Measurements from ENCODE around the gene STBD1. TPM values are rescaled to one million over a fixed set of nuclear protein-coding genes. Genes with fewer than 3 reads are reported as not detected.

STBD1 gene
- total and polyA plus RNA-seq, 2 of the 4 experiments (the other 2 are of a cell fraction): 1.7 to 3.0 TPM

- ChIA-PET CTCF (no interaction called here), POLR2A (ENCODE audit: unreplicated experiment) (no interaction called here)
- Histone ChIP-seq H3K4me1 (ENCODE audit: control insufficient read depth, insufficient read depth, low read length) (no peaks in the 10 kb centered on the region), H2BK15ac (ENCODE audit: low read depth, low read length) (no peak overlapping the region), H2BK5ac (ENCODE audit: low read depth, low read length, poor library complexity, severe bottlenecking) (no peak overlapping the region), H3K9me1 (ENCODE audit: insufficient read depth, low read length) (no peaks in the 10 kb centered on the region; the same call in 1 of the 2 replicates), H4K5ac (ENCODE audit: low read depth, low read length) (no peak overlapping the region), H3K27ac (ENCODE audit: insufficient read depth, low read length) (no peak overlapping the region), H3K79me1 (ENCODE audit: low read depth in 1 of 2, low read length in 2 of 2) (no peaks in the 10 kb centered on the region), H3K4me2 (ENCODE audit: low read depth, low read length) (no peak overlapping the region), H2AK9ac (replicated peaks; ENCODE audit: low read depth, low read length, poor library complexity) (no peak overlapping the region), H3K18ac (ENCODE audit: low read depth, low read length) (no peak overlapping the region), H4K8ac (ENCODE audit: low read depth in 2 of 2, low read length in 2 of 2) (no peak overlapping the region), H3K9ac (ENCODE audit: low read depth, low read length) (no peak overlapping the region), H3K36me3 (ENCODE audit: control insufficient read depth, insufficient read depth, low read length) (no peaks in the 10 kb centered on the region), H3K14ac (replicated peaks; ENCODE audit: low read depth, low read length) (no peak overlapping the region), H3K4me3 (ENCODE audit: insufficient read depth, low read depth, low read length) (no peak overlapping the region), H4K20me1 (ENCODE audit: insufficient read depth, low read length) (no peaks in the 10 kb centered on the region), H3K27me3 (ENCODE audit: control insufficient read depth, insufficient read depth, low read length) (peaks cover 7% of the 10 kb centered on the region), H4K91ac (ENCODE audit: insufficient read depth, low read depth, low read length) (no peak overlapping the region), H2BK120ac (ENCODE audit: low read depth, low read length) (no peak overlapping the region), H3K23ac (ENCODE audit: low read depth, low read length) (no peak overlapping the region), H3K56ac (ENCODE audit: extremely low read depth, insufficient read depth, low read length) (no peak overlapping the region), H2AK5ac (ENCODE audit: low read depth, low read length) (no peak overlapping the region), H3K4ac (ENCODE audit: low read depth, low read length) (no peak overlapping the region), H2BK20ac (ENCODE audit: low read depth, low read length) (no peak overlapping the region), H3K9me3 (ENCODE audit: control insufficient read depth, insufficient read depth, low read length) (peaks cover 9% of the 10 kb centered on the region), H2AFZ (replicated peaks; ENCODE audit: low read length, poor library complexity) (no peak overlapping the region)
- dilution Hi-C loops (cut with HindIII; ENCODE audit: low sequenced_read_pairs, unreplicated experiment) (no loop called here), intact Hi-C loops (cut with micrococcal nuclease) (no loop called here), in situ Hi-C loops (cut with MboI; ENCODE audit: low sequenced_read_pairs) (no loop called here)
- WGBS, 2 experiments (ENCODE audit: extremely low coverage in 2 of 2, insufficient read length in 1 of 2): 73% methylated on average over 2 of the region's 3 CpGs; no CpG with 5 or more reads in 1 of the 2 experiments
- BruUV-seq (replicated peaks): no TSS peak
- DNase-seq (no peak), ATAC-seq (ENCODE audit: low read depth) (no peak)
- TF ChIP-seq RCOR1 (IDR thresholded peaks at IDR 0.05; ENCODE audit: insufficient replicate concordance, low read length) (no peak), CEBPB (IDR thresholded peaks at IDR 0.05; ENCODE audit: low read depth, low read length) (no peak), NFE2L2 (IDR thresholded peaks at IDR 0.05; ENCODE audit: low read depth, low read length) (no peak), MAZ (IDR thresholded peaks at IDR 0.05; ENCODE audit: borderline replicate concordance, low read depth, low read length) (no peak), POLR2A (IDR thresholded peaks at IDR 0.05; ENCODE audit: low read depth, low read length) (no peak), RAD21 (IDR thresholded peaks at IDR 0.05; ENCODE audit: low read length) (no peak), CHD1 (IDR thresholded peaks at IDR 0.05; ENCODE audit: low read depth, low read length) (no peak), SMC3 (IDR thresholded peaks at IDR 0.05; ENCODE audit: low read depth, low read length) (no peak), MAFK (IDR thresholded peaks at IDR 0.05; ENCODE audit: low read depth, low read length) (no peak), MXI1 (IDR thresholded peaks at IDR 0.05; ENCODE audit: borderline replicate concordance, low read depth, low read length) (no peak), RFX5 (IDR thresholded peaks at IDR 0.05; ENCODE audit: low read depth, low read length) (no peak), FOS (IDR thresholded peaks at IDR 0.05; ENCODE audit: low read depth, low read length) (no peak), BHLHE40 (IDR thresholded peaks at IDR 0.05; ENCODE audit: low read depth, low read length) (no peak), ELK1 (IDR thresholded peaks at IDR 0.05; ENCODE audit: borderline replicate concordance, low read depth, low read length) (no peak)
- TF ChIP-seq, protein P1, sequence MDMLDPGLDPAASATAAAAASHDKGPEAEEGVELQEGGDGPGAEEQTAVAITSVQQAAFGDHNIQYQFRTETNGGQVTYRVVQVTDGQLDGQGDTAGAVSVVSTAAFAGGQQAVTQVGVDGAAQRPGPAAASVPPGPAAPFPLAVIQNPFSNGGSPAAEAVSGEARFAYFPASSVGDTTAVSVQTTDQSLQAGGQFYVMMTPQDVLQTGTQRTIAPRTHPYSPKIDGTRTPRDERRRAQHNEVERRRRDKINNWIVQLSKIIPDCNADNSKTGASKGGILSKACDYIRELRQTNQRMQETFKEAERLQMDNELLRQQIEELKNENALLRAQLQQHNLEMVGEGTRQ (IDR thresholded peaks at IDR 0.05; ENCODE audit: low read depth, low read length): no peak
- TF ChIP-seq, protein P2, sequence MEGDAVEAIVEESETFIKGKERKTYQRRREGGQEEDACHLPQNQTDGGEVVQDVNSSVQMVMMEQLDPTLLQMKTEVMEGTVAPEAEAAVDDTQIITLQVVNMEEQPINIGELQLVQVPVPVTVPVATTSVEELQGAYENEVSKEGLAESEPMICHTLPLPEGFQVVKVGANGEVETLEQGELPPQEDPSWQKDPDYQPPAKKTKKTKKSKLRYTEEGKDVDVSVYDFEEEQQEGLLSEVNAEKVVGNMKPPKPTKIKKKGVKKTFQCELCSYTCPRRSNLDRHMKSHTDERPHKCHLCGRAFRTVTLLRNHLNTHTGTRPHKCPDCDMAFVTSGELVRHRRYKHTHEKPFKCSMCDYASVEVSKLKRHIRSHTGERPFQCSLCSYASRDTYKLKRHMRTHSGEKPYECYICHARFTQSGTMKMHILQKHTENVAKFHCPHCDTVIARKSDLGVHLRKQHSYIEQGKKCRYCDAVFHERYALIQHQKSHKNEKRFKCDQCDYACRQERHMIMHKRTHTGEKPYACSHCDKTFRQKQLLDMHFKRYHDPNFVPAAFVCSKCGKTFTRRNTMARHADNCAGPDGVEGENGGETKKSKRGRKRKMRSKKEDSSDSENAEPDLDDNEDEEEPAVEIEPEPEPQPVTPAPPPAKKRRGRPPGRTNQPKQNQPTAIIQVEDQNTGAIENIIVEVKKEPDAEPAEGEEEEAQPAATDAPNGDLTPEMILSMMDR (conservative IDR thresholded peaks at IDR 0.05; ENCODE audit: low read depth, low read length): no peak
Observed at GRCh38 chr4:76296286-76296820, 10.2 kb upstream of the STBD1 start.

Measured in IMR-90 (cell line).